Measurements from ENCODE around the gene CDON. TPM values are rescaled to one million over a fixed set of nuclear protein-coding genes. Genes with fewer than 3 reads are reported as not detected.

Gene CDON
- total and polyA plus RNA-seq, 2 donors (not counting 3 experiments of a cell fraction or from before 2014, with no cell fraction given) = 1.6 to 3.8 TPM

GRCh38 chr11:126101930-126102283, 39.2 kb upstream of the CDON start:
- Histone ChIP-seq H2AFZ (ENCODE audit: low read depth, low read length) (no peak overlapping the region), H3K27me3 (ENCODE audit: control insufficient read depth in 2 of 2, insufficient read depth in 2 of 2, low read length in 2 of 2) (peaks cover 0 to 2% of the 10 kb centered on the region in 2 experiments), H3K79me2 (ENCODE audit: control insufficient read depth, insufficient read depth, low read length) (no peaks in the 10 kb centered on the region), H3K27ac (ENCODE audit: insufficient read depth, low read depth, low read length) (no peak overlapping the region), H3K4me1 (ENCODE audit: control insufficient read depth, extremely low read depth, insufficient read depth, low read length) (no peaks in the 10 kb centered on the region), H3K9me1 (replicated peaks; ENCODE audit: control insufficient read depth, extremely low read depth, insufficient read depth, low read length) (no peaks in the 10 kb centered on the region), H3K9me3 (replicated peaks; ENCODE audit: control insufficient read depth, insufficient read depth, low read length) (no peaks in the 10 kb centered on the region), H3K4me2 (ENCODE audit: insufficient read depth, low read length) (no peak overlapping the region), H4K20me1 (replicated peaks; ENCODE audit: control insufficient read depth, extremely low read depth, insufficient read depth, low read length) (no peaks in the 10 kb centered on the region), H3K9ac (replicated peaks; ENCODE audit: extremely low read depth, insufficient read depth, low read length) (no peak overlapping the region), H3K4me3 (replicated peaks in 1 of 3; ENCODE audit: insufficient read depth in 1 of 3, low read depth in 1 of 3, low read length in 3 of 3) (no peak overlapping the region), H3K36me3 (ENCODE audit: control insufficient read depth in 2 of 2, extremely low read depth in 1 of 2, insufficient read depth in 2 of 2, low read length in 2 of 2) (no peaks in the 10 kb centered on the region)
- intact Hi-C loops (cut with micrococcal nuclease) (no loop called here), dilution Hi-C loops (cut with MboI; ENCODE audit: extremely low pct_ligation_motif_present, low sequenced_read_pairs) (no loop called here)
- TF ChIP-seq EZH2 (IDR thresholded peaks at IDR 0.05; ENCODE audit: borderline replicate concordance, low read depth, low read length, severe bottlenecking) (no peak), JUN (IDR thresholded peaks at IDR 0.05; ENCODE audit: borderline replicate concordance, insufficient read depth, insufficient read length, low read depth) (no peak), GATA2 (IDR thresholded peaks at IDR 0.05; ENCODE audit: insufficient read depth, insufficient read length, low read depth, low read length) (no peak)
- TF ChIP-seq, protein P1, sequence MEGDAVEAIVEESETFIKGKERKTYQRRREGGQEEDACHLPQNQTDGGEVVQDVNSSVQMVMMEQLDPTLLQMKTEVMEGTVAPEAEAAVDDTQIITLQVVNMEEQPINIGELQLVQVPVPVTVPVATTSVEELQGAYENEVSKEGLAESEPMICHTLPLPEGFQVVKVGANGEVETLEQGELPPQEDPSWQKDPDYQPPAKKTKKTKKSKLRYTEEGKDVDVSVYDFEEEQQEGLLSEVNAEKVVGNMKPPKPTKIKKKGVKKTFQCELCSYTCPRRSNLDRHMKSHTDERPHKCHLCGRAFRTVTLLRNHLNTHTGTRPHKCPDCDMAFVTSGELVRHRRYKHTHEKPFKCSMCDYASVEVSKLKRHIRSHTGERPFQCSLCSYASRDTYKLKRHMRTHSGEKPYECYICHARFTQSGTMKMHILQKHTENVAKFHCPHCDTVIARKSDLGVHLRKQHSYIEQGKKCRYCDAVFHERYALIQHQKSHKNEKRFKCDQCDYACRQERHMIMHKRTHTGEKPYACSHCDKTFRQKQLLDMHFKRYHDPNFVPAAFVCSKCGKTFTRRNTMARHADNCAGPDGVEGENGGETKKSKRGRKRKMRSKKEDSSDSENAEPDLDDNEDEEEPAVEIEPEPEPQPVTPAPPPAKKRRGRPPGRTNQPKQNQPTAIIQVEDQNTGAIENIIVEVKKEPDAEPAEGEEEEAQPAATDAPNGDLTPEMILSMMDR (IDR thresholded peaks at IDR 0.05; ENCODE audit: extremely low read depth in 1 of 2, insufficient read depth in 1 of 2, low read depth in 1 of 2, low read length in 2 of 2) = no peak
- DNase-seq (ENCODE audit: low read depth, low spot score) = no peak
- no peak for FAIRE-seq
- CTCF ChIA-PET = interaction anchor here (1.0 kb wide), 1 partner anchor 9 kb away, joined by 3 read pairs; no protein-coding TSS in a partner anchor
- no TSS peak for BruUV-seq (replicated peaks)
- POLR2A ChIA-PET = no interaction called here

- no peaks in the 10 kb centered on the region for H3K79me2 ChIP-seq (ENCODE audit: control insufficient read depth, insufficient read depth, low read length)
- H3K4me3 ChIP-seq (replicated peaks in 1 of 3; ENCODE audit: insufficient read depth in 1 of 3, low read depth in 1 of 3, low read length in 3 of 3) = no peak overlapping the region
- no peak overlapping the region for H2AFZ ChIP-seq (ENCODE audit: low read depth, low read length)
- peaks cover 0 to 2% of the 10 kb centered on the region in 2 experiments for H3K27me3 ChIP-seq (ENCODE audit: control insufficient read depth in 2 of 2, insufficient read depth in 2 of 2, low read length in 2 of 2)
- H3K4me2 ChIP-seq (ENCODE audit: insufficient read depth, low read length) = no peak overlapping the region
- no peak for DNase-seq (ENCODE audit: low read depth, low spot score)
- TF ChIP-seq GATA2 (IDR thresholded peaks at IDR 0.05; ENCODE audit: insufficient read depth, insufficient read length, low read depth, low read length) (no peak), FOS (IDR thresholded peaks at IDR 0.05; ENCODE audit: borderline replicate concordance, insufficient read depth, low read length) (no peak), MYC (IDR thresholded peaks at IDR 0.05; ENCODE audit: low read depth, low read length) (no peak), MAX (IDR thresholded peaks at IDR 0.05; ENCODE audit: insufficient read depth, insufficient read length) (no peak), JUN (IDR thresholded peaks at IDR 0.05; ENCODE audit: borderline replicate concordance, insufficient read depth, insufficient read length, low read depth) (no peak), EZH2 (IDR thresholded peaks at IDR 0.05; ENCODE audit: borderline replicate concordance, low read depth, low read length, severe bottlenecking) (no peak), POLR2AphosphoS5 (IDR thresholded peaks at IDR 0.05; ENCODE audit: insufficient read depth, low read depth, low read length) (no peak), POLR2A (IDR thresholded peaks at IDR 0.05; ENCODE audit: low read depth, low read length) (no peak)
- TF ChIP-seq, protein P1 (IDR thresholded peaks at IDR 0.05; ENCODE audit: extremely low read depth in 1 of 2, insufficient read depth in 1 of 2, low read depth in 1 of 2, low read length in 2 of 2) = no peak
- H3K4me1 ChIP-seq (ENCODE audit: control insufficient read depth, extremely low read depth, insufficient read depth, low read length) = no peaks in the 10 kb centered on the region
- no peak for FAIRE-seq
- H3K36me3 ChIP-seq (ENCODE audit: control insufficient read depth in 2 of 2, extremely low read depth in 1 of 2, insufficient read depth in 2 of 2, low read length in 2 of 2) = no peaks in the 10 kb centered on the region
- no peak overlapping the region for H3K27ac ChIP-seq (ENCODE audit: insufficient read depth, low read depth, low read length)
- intact Hi-C loops (cut with micrococcal nuclease) (no loop called here), dilution Hi-C loops (cut with MboI; ENCODE audit: extremely low pct_ligation_motif_present, low sequenced_read_pairs) (no loop called here)
- POLR2A ChIA-PET = no interaction called here
- H3K9ac ChIP-seq (replicated peaks; ENCODE audit: extremely low read depth, insufficient read depth, low read length) = no peak overlapping the region
- BruUV-seq (replicated peaks) = no TSS peak
- H4K20me1 ChIP-seq (replicated peaks; ENCODE audit: control insufficient read depth, extremely low read depth, insufficient read depth, low read length) = no peaks in the 10 kb centered on the region
- CTCF ChIA-PET = interaction anchor here (1.0 kb wide), 1 partner anchor 8 kb away, joined by 3 read pairs; no protein-coding TSS in a partner anchor
- no peaks in the 10 kb centered on the region for H3K9me3 ChIP-seq (replicated peaks; ENCODE audit: control insufficient read depth, insufficient read depth, low read length)
- H3K9me1 ChIP-seq (replicated peaks; ENCODE audit: control insufficient read depth, extremely low read depth, insufficient read depth, low read length) = no peaks in the 10 kb centered on the region
These were observed 38.7 kb upstream of the CDON start for GRCh38 chr11:126101251-126101929.
